NCI-H460 (cell line): ENCODE results near the gene CLPTM1L. TPM values are rescaled to one million over a fixed set of nuclear protein-coding genes. Genes with fewer than 3 reads are reported as not detected.
"Not testable (repeated sequence)": the region's sequence is repeated elsewhere in the genome, so short reads cannot be mapped to it uniquely, and the experiment has no call there.

Experiments
- DNase-seq: peaks from one replicate; pipeline ENCODE4 v3.0.0-alpha.2; 2016; ENCODE audit warnings: low read depth; ENCODE audit errors: extremely low read depth
- total RNA-seq: library from RNA; depleted of rRNA; stranded (reverse); fragments of >200 nt; shearing (Covaris generic); gene quantifications from 2 replicates; pipeline ENCODE4 v1.2.3, GENCODE V29; 2014

The CLPTM1L gene
- total RNA-seq, 1 experiment from 2014 or later: 255 TPM

GRCh38 chr5:1330146-1330846 lies 14.6 kb downstream of the CLPTM1L start:
- no peak for DNase-seq

GRCh38 chr5:1329111-1329579 lies 15.8 kb downstream of the CLPTM1L start:
- DNase-seq: no peak

- DNase-seq: not testable (repeated sequence)
These were observed 16.4 kb downstream of the CLPTM1L start for GRCh38 chr5:1328237-1329110.

GRCh38 chr5:1326901-1327756 lies 17.8 kb downstream of the CLPTM1L start:
- not testable (repeated sequence) for DNase-seq

- DNase-seq: not testable (repeated sequence)
These were observed 18.4 kb downstream of the CLPTM1L start for GRCh38 chr5:1326532-1326875.

- DNase-seq: no peak
These were observed 18.9 kb downstream of the CLPTM1L start for GRCh38 chr5:1325870-1326531.

- no peak for DNase-seq
These were observed 19.6 kb downstream of the CLPTM1L start for GRCh38 chr5:1325191-1325741.

- no peak for DNase-seq
These were observed 20.1 kb downstream of the CLPTM1L start for GRCh38 chr5:1324719-1325190.

- no peak for DNase-seq
These were observed 20.6 kb downstream of the CLPTM1L start for GRCh38 chr5:1324301-1324700.

GRCh38 chr5:1323803-1324173 lies 21.1 kb downstream of the CLPTM1L start:
- DNase-seq: no peak

- DNase-seq: no peak
These were observed 21.7 kb downstream of the CLPTM1L start for GRCh38 chr5:1322955-1323802.

GRCh38 chr5:1322036-1322900 lies 22.6 kb downstream of the CLPTM1L start:
- DNase-seq: no peak

- DNase-seq: no peak
These were observed 23.3 kb downstream of the CLPTM1L start for GRCh38 chr5:1321576-1321975.

- no peak for DNase-seq
These were observed 24.2 kb downstream of the CLPTM1L start for GRCh38 chr5:1320436-1321344.

- no peak for DNase-seq
These were observed 25.3 kb downstream of the CLPTM1L start for GRCh38 chr5:1319436-1320256.

- no peak for DNase-seq
These were observed 26.1 kb downstream of the CLPTM1L start for GRCh38 chr5:1318659-1319251.
